ENCODE results near the gene ATP2B2.

The ATP2B2 gene

GRCh38 chr3:10505050-10505790 is at the start of gene ATP2B2:
TSS of gene ATP2B2 (minus strand) at chr3:10505586. CDS start at chr3:10449543, 56,043 bp downstream.
- Histone ChIP-seq H3K36me3 (ENCODE audit: insufficient read depth) (no peaks in the 10 kb centered on the region), H3K9ac (no peak within 1 kb of the TSS), H3K27ac (no peak within 1 kb of the TSS), H3K4me2 (no peak within 1 kb of the TSS), H4K20me1 (ENCODE audit: insufficient read depth) (no peaks in the 10 kb centered on the region), H3K4me3 (IDR thresholded peaks at IDR 0.05; ENCODE audit: insufficient read depth, low read depth, low read length) (no peak within 1 kb of the TSS), H2AFZ (ENCODE audit: low read depth) (no peak within 1 kb of the TSS), H3K4me1 (ENCODE audit: low read depth, poor library complexity, severe bottlenecking) (no peaks in the 10 kb centered on the region), H3K27me3 (ENCODE audit: insufficient read depth, low read depth) (peaks cover 3% of the 10 kb centered on the region; the same call in 1 of the 2 replicates), H3K79me2 (ENCODE audit: insufficient read depth, low read depth) (no peaks in the 10 kb centered on the region)
- TF ChIP-seq CTCF (conservative IDR thresholded peaks at IDR 0.05; ENCODE audit: low read depth, low read length), result no peak

- Histone ChIP-seq H3K4me2 (no peak overlapping the region), H3K4me1 (ENCODE audit: low read depth, poor library complexity, severe bottlenecking) (no peaks in the 10 kb centered on the region), H3K4me3 (IDR thresholded peaks at IDR 0.05; ENCODE audit: insufficient read depth, low read depth, low read length) (no peak overlapping the region), H3K27ac (no peak overlapping the region), H2AFZ (ENCODE audit: low read depth) (no peak overlapping the region), H3K79me2 (ENCODE audit: insufficient read depth, low read depth) (no peaks in the 10 kb centered on the region), H3K27me3 (ENCODE audit: insufficient read depth, low read depth) (no peaks in the 10 kb centered on the region), H4K20me1 (ENCODE audit: insufficient read depth) (no peaks in the 10 kb centered on the region), H3K9ac (no peak overlapping the region), H3K36me3 (ENCODE audit: insufficient read depth) (no peaks in the 10 kb centered on the region)
- TF ChIP-seq CTCF (conservative IDR thresholded peaks at IDR 0.05; ENCODE audit: low read depth, low read length), result no peak
These were observed 49.4 kb upstream of the ATP2B2 start for GRCh38 chr3:10554746-10555145.

GRCh38 chr3:10554236-10554611 is 48.8 kb upstream of the ATP2B2 start:
- Histone ChIP-seq H2AFZ (ENCODE audit: low read depth) (no peak overlapping the region), H3K36me3 (ENCODE audit: insufficient read depth) (no peaks in the 10 kb centered on the region), H4K20me1 (ENCODE audit: insufficient read depth) (no peaks in the 10 kb centered on the region), H3K9ac (no peak overlapping the region), H3K4me1 (ENCODE audit: low read depth, poor library complexity, severe bottlenecking) (no peaks in the 10 kb centered on the region), H3K79me2 (ENCODE audit: insufficient read depth, low read depth) (no peaks in the 10 kb centered on the region), H3K27me3 (ENCODE audit: insufficient read depth, low read depth) (no peaks in the 10 kb centered on the region), H3K27ac (no peak overlapping the region), H3K4me2 (no peak overlapping the region), H3K4me3 (IDR thresholded peaks at IDR 0.05; ENCODE audit: insufficient read depth, low read depth, low read length) (no peak overlapping the region)
- no peak for TF ChIP-seq CTCF (conservative IDR thresholded peaks at IDR 0.05; ENCODE audit: low read depth, low read length)

GRCh38 chr3:10553591-10554235 is 48.3 kb upstream of the ATP2B2 start:
- no peaks in the 10 kb centered on the region for H3K4me1 ChIP-seq (ENCODE audit: low read depth, poor library complexity, severe bottlenecking)
- no peaks in the 10 kb centered on the region for H3K36me3 ChIP-seq (ENCODE audit: insufficient read depth)
- H3K79me2 ChIP-seq (ENCODE audit: insufficient read depth, low read depth), result no peaks in the 10 kb centered on the region
- no peak overlapping the region for H2AFZ ChIP-seq (ENCODE audit: low read depth)
- H3K27ac ChIP-seq, result no peak overlapping the region
- no peak overlapping the region for H3K4me2 ChIP-seq
- no peaks in the 10 kb centered on the region for H3K27me3 ChIP-seq (ENCODE audit: insufficient read depth, low read depth)
- no peaks in the 10 kb centered on the region for H4K20me1 ChIP-seq (ENCODE audit: insufficient read depth)
- no peak overlapping the region for H3K4me3 ChIP-seq (IDR thresholded peaks at IDR 0.05; ENCODE audit: insufficient read depth, low read depth, low read length)
- no peak for TF ChIP-seq CTCF (conservative IDR thresholded peaks at IDR 0.05; ENCODE audit: low read depth, low read length)
- H3K9ac ChIP-seq, result no peak overlapping the region
